GM19240 (cell line): ENCODE measurements around the gene SCUBE2.

Experiments used
- DNase-seq: peaks from one replicate; pipeline ENCODE4 v3.0.0; 2011; ENCODE audit warnings: low spot score; ENCODE audit not compliant: insufficient read length

The SCUBE2 gene

DNA sequence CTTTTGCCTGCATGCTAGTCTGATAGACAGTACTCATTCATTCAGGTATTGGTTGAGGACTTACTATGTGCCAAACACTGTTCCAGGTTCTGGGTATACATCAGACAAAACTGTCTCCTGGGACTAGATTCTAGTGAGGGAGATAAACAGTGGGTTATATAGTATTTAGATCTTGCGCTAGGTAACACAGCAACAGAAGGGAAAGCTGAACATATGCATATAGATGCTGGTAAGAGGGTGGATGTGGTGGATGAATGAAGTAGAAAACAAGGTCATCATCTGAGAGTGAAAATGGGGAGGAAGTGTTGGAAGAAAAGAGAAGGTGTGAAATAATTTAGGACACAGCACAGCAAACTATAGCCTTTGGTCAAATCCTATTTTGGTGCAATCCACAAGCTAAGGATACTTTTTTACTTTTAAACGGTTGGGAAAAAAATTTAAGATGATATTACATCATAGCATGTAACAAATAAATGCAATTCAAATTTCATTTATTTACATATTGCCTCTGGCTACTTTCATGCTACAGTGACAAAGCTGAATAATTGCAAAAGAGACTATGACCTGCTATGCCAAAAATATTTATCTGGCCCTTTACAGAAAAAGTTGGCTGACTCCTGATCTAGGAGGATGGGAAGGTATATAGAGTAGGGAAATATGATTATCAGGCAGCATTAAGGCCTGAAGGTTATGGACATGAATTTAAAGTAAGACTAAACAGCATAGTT, 120.0 kb downstream of the SCUBE2 start:
- DNase-seq, result no peak
